Mammary epithelial cell (primary cell): Measurements from ENCODE around the gene PLCG2.

Source experiments
- EZH2 ChIP-seq: IDR thresholded peaks from 2 replicates; pipeline ENCODE4 v1.6.1; 2012; ENCODE audit warnings: low read length, inconsistent platforms, borderline replicate concordance
- TF ChIP-seq, protein P1 (sequence below), 2 donors: IDR thresholded peaks in 1 of 2; conservative IDR thresholded peaks in 1 of 2; 2 replicates each; pipeline ENCODE4 v1.5.1; 2011 to 2012; ENCODE audit warnings: inconsistent platforms in 2 of 2, low read length in 2 of 2, mild to moderate bottlenecking in 2 of 2, control low read depth in 1 of 2, low read depth in 1 of 2; ENCODE audit not compliant: insufficient read depth in 1 of 2; ENCODE audit errors: extremely low read depth in 1 of 2

- TF ChIP-seq, protein P1, sequence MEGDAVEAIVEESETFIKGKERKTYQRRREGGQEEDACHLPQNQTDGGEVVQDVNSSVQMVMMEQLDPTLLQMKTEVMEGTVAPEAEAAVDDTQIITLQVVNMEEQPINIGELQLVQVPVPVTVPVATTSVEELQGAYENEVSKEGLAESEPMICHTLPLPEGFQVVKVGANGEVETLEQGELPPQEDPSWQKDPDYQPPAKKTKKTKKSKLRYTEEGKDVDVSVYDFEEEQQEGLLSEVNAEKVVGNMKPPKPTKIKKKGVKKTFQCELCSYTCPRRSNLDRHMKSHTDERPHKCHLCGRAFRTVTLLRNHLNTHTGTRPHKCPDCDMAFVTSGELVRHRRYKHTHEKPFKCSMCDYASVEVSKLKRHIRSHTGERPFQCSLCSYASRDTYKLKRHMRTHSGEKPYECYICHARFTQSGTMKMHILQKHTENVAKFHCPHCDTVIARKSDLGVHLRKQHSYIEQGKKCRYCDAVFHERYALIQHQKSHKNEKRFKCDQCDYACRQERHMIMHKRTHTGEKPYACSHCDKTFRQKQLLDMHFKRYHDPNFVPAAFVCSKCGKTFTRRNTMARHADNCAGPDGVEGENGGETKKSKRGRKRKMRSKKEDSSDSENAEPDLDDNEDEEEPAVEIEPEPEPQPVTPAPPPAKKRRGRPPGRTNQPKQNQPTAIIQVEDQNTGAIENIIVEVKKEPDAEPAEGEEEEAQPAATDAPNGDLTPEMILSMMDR (conservative IDR thresholded peaks at IDR 0.05 in 1 of 2, IDR thresholded peaks at IDR 0.05 in 1 of 2; ENCODE audit: extremely low read depth in 1 of 2, insufficient read depth in 1 of 2, low read depth in 1 of 2, low read length in 2 of 2) = no peak
- no peak for TF ChIP-seq EZH2
Observed at GRCh38 chr16:81834868-81835267, 55.8 kb downstream of the PLCG2 start.
